ENCODE data around the gene POLR2M. TPM values are rescaled to one million over a fixed set of nuclear protein-coding genes. Genes with fewer than 3 reads are reported as not detected.
A peak's percentile ranks its signal among the peaks of the same experiment; 100 is the strongest.

POLR2M gene
- total RNA-seq, 2 donors from 2014 or later, result 61.7 to 75.9 TPM

DNA sequence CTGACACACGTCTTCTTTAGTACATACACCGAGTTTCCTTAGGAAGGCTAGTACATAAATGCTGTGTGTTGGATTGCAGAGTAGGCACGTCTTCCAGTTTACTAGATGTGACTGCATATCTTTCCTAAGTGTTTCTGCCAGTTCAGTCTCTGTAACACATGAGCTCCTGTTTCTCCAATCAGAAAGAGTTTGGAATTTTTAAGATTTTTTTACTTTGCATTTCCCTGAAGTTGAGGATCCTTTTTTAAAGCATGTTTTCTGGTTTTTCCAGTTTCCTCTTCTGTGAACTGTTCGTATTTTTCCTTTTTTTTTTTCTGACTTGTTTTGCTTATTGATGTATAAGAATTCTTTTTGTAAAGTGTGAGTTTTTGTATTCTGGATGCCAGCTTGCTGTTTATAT lies 7.5 kb upstream of the POLR2M start:
- H3K27me3 ChIP-seq, result no peaks in the 10 kb centered on the region
- H3K27ac ChIP-seq, result no peak overlapping the region
- H3K9me3 ChIP-seq, result no peaks in the 10 kb centered on the region
- no peak for DNase-seq
- H3K36me3 ChIP-seq, result no peaks in the 10 kb centered on the region
- no peak overlapping the region for H3K4me3 ChIP-seq
- H3K4me1 ChIP-seq, result no peaks in the 10 kb centered on the region
- TF ChIP-seq, protein P1, sequence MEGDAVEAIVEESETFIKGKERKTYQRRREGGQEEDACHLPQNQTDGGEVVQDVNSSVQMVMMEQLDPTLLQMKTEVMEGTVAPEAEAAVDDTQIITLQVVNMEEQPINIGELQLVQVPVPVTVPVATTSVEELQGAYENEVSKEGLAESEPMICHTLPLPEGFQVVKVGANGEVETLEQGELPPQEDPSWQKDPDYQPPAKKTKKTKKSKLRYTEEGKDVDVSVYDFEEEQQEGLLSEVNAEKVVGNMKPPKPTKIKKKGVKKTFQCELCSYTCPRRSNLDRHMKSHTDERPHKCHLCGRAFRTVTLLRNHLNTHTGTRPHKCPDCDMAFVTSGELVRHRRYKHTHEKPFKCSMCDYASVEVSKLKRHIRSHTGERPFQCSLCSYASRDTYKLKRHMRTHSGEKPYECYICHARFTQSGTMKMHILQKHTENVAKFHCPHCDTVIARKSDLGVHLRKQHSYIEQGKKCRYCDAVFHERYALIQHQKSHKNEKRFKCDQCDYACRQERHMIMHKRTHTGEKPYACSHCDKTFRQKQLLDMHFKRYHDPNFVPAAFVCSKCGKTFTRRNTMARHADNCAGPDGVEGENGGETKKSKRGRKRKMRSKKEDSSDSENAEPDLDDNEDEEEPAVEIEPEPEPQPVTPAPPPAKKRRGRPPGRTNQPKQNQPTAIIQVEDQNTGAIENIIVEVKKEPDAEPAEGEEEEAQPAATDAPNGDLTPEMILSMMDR (IDR thresholded peaks at IDR 0.05), result no peak
- no peak overlapping the region for H3K9ac ChIP-seq (ENCODE audit: low read depth in 2 of 2, low read length in 2 of 2)
- intact Hi-C loops (cut with DNase I), result no loop called here

- Histone ChIP-seq H3K4me3 (no peak overlapping the region), H3K36me3 (no peaks in the 10 kb centered on the region), H3K27ac (no peak overlapping the region), H3K27me3 (no peaks in the 10 kb centered on the region), H3K9ac (ENCODE audit: low read depth in 2 of 2, low read length in 2 of 2) (no peak overlapping the region), H3K4me1 (no peaks in the 10 kb centered on the region), H3K9me3 (no peaks in the 10 kb centered on the region)
- TF ChIP-seq, protein P1 (IDR thresholded peaks at IDR 0.05), result no peak
- no peak for DNase-seq
- intact Hi-C loops (cut with DNase I), result no loop called here
These were observed 3.1 kb upstream of the POLR2M start for GRCh38 chr15:57703387-57703786.

- no peaks in the 10 kb centered on the region for H3K9me3 ChIP-seq
- no peaks in the 10 kb centered on the region for H3K4me1 ChIP-seq
- H3K4me3 ChIP-seq, result no peak overlapping the region
- DNase-seq, result no peak
- no peaks in the 10 kb centered on the region for H3K27me3 ChIP-seq
- H3K27ac ChIP-seq, result no peak overlapping the region
- H3K36me3 ChIP-seq, result no peaks in the 10 kb centered on the region
- H3K9ac ChIP-seq (ENCODE audit: low read depth in 2 of 2, low read length in 2 of 2), result no peak overlapping the region
- intact Hi-C loops (cut with DNase I), result no loop called here
- TF ChIP-seq, protein P1 (IDR thresholded peaks at IDR 0.05), result no peak
These were observed 2.1 kb upstream of the POLR2M start for GRCh38 chr15:57704441-57704840.

- intact Hi-C loops (cut with DNase I), result no loop called here
- H3K9ac ChIP-seq (ENCODE audit: low read depth in 2 of 2, low read length in 2 of 2), result peak overlapping the region in 1 of 2 donors; percentile 98
- DNase-seq, result no peak
- TF ChIP-seq, protein P1 (IDR thresholded peaks at IDR 0.05), result no peak
- H3K27me3 ChIP-seq, result no peaks in the 10 kb centered on the region
- no peaks in the 10 kb centered on the region for H3K9me3 ChIP-seq
- no peaks in the 10 kb centered on the region for H3K36me3 ChIP-seq
- H3K4me3 ChIP-seq, result peak overlapping the region; percentile 86
- H3K4me1 ChIP-seq, result no peaks in the 10 kb centered on the region
- peak overlapping the region; percentile 92 for H3K27ac ChIP-seq
These were observed 639 bp upstream of the POLR2M start for GRCh38 chr15:57705746-57706404.

GRCh38 chr15:57708047-57708446 lies 1.5 kb downstream of the POLR2M start:
- Histone ChIP-seq H3K4me3 (no peak overlapping the region), H3K27ac (no peak overlapping the region), H3K9me3 (no peaks in the 10 kb centered on the region), H3K27me3 (no peaks in the 10 kb centered on the region), H3K9ac (ENCODE audit: low read depth in 2 of 2, low read length in 2 of 2) (no peak overlapping the region), H3K4me1 (no peaks in the 10 kb centered on the region), H3K36me3 (peaks cover 12% of the 10 kb centered on the region)
- intact Hi-C loops (cut with DNase I), result no loop called here
- TF ChIP-seq, protein P1 (IDR thresholded peaks at IDR 0.05), result no peak
- no peak for DNase-seq

All from colonic mucosa (tissue), 4 donors.